Adrenal gland (tissue), 5 donors: ENCODE data around the gene ZDHHC5.

Experiments
- CTCF ChIP-seq, 6 experiments: fragments of 450-650 bp in 4 of 6; fragments of 200-600 bp in 2 of 6; sonication (generic) in 1 of 6; IDR thresholded peaks; 1 replicate in 5 of 6; 2 replicates in 1 of 6; pipeline versions ENCODE4 v1.5.1 to v1.8.0; 2016 to 2021; ENCODE audit warnings: antibody characterized with exemption in 6 of 6, mild to moderate bottlenecking in 2 of 6, moderate library complexity in 1 of 6
- POLR2A ChIP-seq, 2 donors: fragments of 450-650 bp; IDR thresholded peaks; one replicate each; pipeline ENCODE4 v1.6.1; 2017; ENCODE audit warnings: antibody characterized with exemption in 2 of 2, mild to moderate bottlenecking in 2 of 2, moderate library complexity in 1 of 2
- donor health status: DM: no; HTN: no; CAD: no.

DNA sequence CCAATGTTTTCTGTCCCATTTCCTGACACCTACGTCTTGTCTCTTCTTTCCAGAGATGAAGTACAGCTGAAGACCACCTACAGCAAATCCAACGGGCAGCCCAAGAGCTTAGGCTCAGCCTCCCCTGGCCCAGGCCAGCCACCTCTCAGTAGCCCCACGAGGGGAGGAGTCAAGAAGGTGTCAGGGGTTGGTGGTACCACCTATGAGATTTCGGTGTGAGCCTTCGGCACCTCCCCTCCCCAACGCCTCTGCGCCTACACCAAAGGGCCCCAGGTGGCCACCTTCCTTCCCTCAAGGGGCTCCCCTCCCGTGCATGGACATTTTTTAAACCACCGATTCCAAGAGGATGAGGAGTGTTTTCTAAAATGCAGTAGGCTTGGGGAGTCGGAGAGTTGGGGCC, 31.9 kb downstream of the ZDHHC5 start:
- TF ChIP-seq POLR2A (IDR thresholded peaks at IDR 0.05) (no peak), CTCF (IDR thresholded peaks at IDR 0.05) (no peak)
